HFFc6 (cell line): ENCODE data around the gene LTBP4. TPM values are rescaled to one million over a fixed set of nuclear protein-coding genes. Genes with fewer than 3 reads are reported as not detected.

Experiments used
- DNase-seq: peaks from one replicate; pipeline ENCODE4 v3.0.0-alpha.2; 2018
- H3K27ac Mint-ChIP-seq: 2 replicates; pipeline ENCODE4 v1.8.0; 2020; ENCODE audit warnings: mild to moderate bottlenecking, mixed read lengths
- H3K27me3 Mint-ChIP-seq: 2 replicates; pipeline ENCODE4 v1.8.0; 2021; ENCODE audit warnings: mild to moderate bottlenecking, moderate library complexity, mixed read lengths; ENCODE audit not compliant: insufficient read depth
- H3K36me3 Mint-ChIP-seq: 2 replicates; pipeline ENCODE4 v1.8.0; 2021; ENCODE audit warnings: low read depth, mixed read lengths
- H3K4me1 Mint-ChIP-seq: 2 replicates; pipeline ENCODE4 v1.8.0; 2020; ENCODE audit warnings: low read depth, mixed read lengths
- H3K4me3 Mint-ChIP-seq: 2 replicates; pipeline ENCODE4 v1.8.0; 2020; ENCODE audit warnings: mild to moderate bottlenecking, moderate library complexity, mixed read lengths
- H3K9me3 Mint-ChIP-seq: 2 replicates; pipeline ENCODE4 v1.8.0; 2020; ENCODE audit warnings: mild to moderate bottlenecking, mixed read lengths
- total RNA-seq, 6 experiments: library from RNA; stranded (reverse); fragmentation: NEBNext Ultra II Directional; extraction: Animal tissue kit (Norgen Biotek cat#: 25700); gene quantifications; 2 replicates in 1 of 6; 3 replicates in 5 of 6; pipeline ENCODE4 v1.2.3, GENCODE V29; 2021
- TF ChIP-seq, protein P1 (sequence below): fragments of 200-600 bp; sonication (generic); IDR thresholded peaks from 2 replicates; pipeline ENCODE4 v1.5.0; 2021; ENCODE audit warnings: antibody characterized with exemption, mild to moderate bottlenecking

The LTBP4 gene
- total RNA-seq, 6 experiments from 2014 or later = 36.6 to 54.9 (median 51.4) TPM

DNA sequence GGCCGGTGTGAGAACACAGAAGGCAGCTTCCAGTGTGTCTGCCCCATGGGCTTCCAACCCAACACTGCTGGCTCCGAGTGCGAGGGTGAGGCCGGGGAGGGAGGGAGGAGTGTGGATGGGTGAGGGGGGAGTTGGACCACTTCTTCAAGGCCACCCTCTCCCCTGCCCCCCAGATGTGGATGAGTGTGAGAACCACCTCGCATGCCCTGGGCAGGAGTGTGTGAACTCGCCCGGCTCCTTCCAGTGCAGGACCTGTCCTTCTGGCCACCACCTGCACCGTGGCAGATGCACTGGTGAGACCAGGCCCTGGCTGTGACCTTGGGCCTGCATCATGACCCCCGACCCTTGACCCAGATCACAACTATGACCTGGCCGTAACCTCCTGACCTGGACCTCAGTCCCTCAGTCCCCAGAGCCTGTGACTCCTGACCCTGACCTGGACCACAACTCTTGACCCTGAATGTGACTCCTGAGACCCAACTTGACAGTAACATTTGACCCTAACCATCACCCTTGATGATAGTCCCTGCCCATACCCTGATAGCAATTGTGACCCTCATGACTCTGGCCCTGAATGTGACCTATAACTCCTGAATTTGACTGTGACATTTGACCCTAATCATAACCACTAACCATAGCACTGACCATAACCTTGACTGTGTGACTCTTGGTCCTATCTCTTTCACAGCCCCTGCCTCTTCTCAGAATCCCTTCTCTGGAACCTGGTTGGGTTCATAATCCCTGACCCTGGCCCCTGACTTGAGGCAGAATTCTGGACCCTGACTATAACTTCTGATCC, 10.9 kb downstream of the LTBP4 start:
- Mint-ChIP-seq H3K4me1 (peaks cover 28% of the 10 kb centered on the region), H3K36me3 (no peaks in the 10 kb centered on the region)

DNA sequence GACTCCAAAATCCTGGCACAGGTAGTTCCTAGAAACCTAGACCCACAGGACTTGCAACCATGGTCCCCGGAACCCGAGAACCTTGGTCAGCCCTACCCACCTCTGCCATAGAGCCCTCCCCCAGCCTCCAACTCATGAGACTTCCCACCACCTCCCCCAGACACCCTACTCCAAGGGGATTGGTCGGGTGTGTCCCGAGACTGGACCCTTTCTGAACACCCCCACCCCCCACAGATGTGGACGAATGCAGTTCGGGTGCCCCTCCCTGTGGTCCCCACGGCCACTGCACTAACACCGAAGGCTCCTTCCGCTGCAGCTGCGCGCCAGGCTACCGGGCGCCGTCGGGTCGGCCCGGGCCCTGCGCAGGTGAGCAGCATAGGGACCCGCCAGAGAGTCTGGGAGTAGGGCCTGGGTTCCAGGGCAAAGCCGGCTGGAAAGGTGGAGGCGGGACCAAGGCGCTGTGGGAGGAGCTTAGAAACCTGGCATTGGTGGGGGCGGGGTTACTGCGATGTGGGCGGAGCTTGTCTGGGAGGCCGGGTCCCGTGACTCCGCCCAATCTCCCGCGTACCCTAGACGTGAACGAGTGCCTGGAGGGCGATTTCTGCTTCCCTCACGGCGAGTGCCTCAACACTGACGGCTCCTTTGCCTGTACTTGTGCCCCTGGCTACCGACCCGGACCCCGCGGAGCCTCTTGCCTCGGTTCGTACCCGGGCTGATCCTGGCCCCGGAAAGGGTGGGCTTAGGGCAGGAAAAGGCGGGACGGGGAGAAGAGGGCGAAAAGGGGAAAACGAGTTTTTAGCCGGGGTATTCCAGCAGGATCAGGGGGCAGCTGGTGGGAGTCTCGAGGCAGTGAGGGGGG, 11.9 kb downstream of the LTBP4 start:
- DNase-seq = no peak
- Mint-ChIP-seq H3K4me3 (peak overlapping the region; percentile 91), H3K27me3 (peaks cover 1% of the 10 kb centered on the region), H3K9me3 (no peaks in the 10 kb centered on the region), H3K36me3 (no peaks in the 10 kb centered on the region), H3K4me1 (peaks cover 28% of the 10 kb centered on the region), H3K27ac (peak overlapping the region; percentile 94)
- TF ChIP-seq, protein P1, sequence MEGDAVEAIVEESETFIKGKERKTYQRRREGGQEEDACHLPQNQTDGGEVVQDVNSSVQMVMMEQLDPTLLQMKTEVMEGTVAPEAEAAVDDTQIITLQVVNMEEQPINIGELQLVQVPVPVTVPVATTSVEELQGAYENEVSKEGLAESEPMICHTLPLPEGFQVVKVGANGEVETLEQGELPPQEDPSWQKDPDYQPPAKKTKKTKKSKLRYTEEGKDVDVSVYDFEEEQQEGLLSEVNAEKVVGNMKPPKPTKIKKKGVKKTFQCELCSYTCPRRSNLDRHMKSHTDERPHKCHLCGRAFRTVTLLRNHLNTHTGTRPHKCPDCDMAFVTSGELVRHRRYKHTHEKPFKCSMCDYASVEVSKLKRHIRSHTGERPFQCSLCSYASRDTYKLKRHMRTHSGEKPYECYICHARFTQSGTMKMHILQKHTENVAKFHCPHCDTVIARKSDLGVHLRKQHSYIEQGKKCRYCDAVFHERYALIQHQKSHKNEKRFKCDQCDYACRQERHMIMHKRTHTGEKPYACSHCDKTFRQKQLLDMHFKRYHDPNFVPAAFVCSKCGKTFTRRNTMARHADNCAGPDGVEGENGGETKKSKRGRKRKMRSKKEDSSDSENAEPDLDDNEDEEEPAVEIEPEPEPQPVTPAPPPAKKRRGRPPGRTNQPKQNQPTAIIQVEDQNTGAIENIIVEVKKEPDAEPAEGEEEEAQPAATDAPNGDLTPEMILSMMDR = no peak

More for the DNA sequence above, 10.9 kb downstream of the LTBP4 start:
- no peaks in the 10 kb centered on the region for H3K9me3 Mint-ChIP-seq
- DNase-seq = no peak
- TF ChIP-seq, protein P1 = no peak
- H3K27ac Mint-ChIP-seq = no peak overlapping the region
- no peak overlapping the region for H3K4me3 Mint-ChIP-seq
- peaks cover 1% of the 10 kb centered on the region for H3K27me3 Mint-ChIP-seq

DNA sequence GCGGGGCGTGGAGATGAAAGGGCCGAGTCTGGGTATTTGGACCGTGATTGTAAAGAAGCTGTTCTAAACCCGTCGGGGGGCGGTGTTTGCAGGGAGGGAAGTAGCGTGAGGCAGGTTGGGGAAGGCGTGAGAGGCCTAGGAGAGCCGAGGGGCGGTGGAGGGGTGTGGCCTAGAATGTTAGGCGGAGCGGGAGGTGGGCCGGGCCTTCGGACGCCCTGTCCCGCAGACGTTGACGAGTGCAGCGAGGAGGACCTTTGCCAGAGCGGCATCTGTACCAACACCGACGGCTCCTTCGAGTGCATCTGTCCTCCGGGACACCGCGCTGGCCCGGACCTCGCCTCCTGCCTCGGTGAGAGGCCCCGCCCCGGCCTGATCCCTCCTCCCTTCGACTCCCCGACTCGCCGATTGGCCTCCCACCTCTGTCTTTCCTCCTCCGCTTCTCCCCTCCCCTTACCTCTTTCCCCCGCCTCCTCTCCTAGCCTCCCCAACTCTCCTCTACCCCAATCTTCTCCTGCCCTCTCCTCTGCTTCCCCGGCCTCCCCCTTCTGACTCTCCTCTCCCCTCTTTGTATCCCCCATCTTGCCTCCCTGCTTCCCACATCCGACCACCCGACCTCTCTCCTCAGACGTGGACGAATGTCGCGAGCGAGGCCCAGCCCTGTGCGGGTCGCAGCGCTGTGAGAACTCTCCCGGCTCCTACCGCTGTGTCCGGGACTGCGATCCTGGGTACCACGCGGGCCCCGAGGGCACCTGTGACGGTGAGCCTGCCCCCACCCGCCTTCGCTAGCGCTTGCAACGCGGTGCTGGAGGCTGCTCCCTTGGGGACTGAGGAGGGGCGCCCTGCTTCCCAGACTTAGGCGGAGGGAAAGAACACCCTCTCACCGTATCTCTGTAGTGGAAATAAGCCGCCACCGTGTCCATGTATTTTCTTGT, 12.8 kb downstream of the LTBP4 start:
- Mint-ChIP-seq H3K4me3 (peak overlapping the region; percentile 91), H3K27ac (peak overlapping the region; percentile 94), H3K4me1 (peaks cover 28% of the 10 kb centered on the region), H3K27me3 (peaks cover 1% of the 10 kb centered on the region; the same call in 1 of the 2 replicates), H3K9me3 (no peaks in the 10 kb centered on the region), H3K36me3 (peaks cover under 1% of the 10 kb centered on the region; the same call in 1 of the 2 replicates)
- peak; percentile 68 for DNase-seq
- TF ChIP-seq, protein P1 = no peak

DNA sequence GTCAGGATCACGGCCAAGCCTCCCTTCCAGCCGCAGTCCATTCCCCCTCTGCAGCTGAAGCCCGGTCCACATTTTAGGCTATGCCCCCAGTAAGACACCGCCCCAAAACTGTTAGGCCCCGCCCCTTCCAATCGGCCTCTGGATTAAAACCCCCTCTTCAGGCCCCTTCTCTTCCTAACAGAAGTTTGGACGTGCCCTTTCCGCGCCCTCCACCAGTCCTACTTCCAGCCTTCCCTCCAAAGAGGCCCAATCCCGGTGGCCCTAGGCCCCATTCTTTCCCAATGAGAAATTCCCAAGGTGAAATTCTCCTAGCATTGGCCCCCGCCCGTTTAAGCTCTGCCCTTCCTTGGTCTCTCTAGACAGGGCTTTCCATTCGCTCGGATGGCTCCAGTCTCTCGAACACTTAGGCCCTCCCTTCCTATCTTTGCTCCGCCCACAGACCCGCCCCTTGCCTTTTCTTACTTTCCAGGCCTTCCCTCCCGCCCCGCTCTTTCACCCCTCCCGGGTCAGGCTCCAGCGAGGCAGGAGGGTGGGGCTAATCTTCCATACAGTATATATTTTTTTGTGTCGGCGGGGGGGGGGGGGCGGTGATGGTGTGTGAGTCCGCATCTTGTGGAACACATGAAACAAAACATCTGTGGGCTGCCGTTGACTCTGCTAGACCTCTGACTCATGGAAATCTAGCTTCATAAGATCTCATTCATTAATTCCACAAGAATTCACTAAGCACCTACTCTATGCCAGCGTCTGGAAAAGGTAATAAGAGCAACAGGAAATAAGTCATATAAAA, 13.6 kb downstream of the LTBP4 start:
- Mint-ChIP-seq H3K36me3 (peaks cover 9% of the 10 kb centered on the region), H3K4me3 (peak overlapping the region; percentile 91), H3K9me3 (no peaks in the 10 kb centered on the region), H3K27ac (peak overlapping the region; percentile 94), H3K4me1 (peaks cover 28% of the 10 kb centered on the region), H3K27me3 (peaks cover 1% of the 10 kb centered on the region)
- peak; percentile 93 for DNase-seq
- TF ChIP-seq, protein P1 = no peak
